HT1080 (cell line): ENCODE data around the gene FTO. TPM values are rescaled to one million over a fixed set of nuclear protein-coding genes. Genes with fewer than 3 reads are reported as not detected.

Experiments
- DNase-seq: peaks from one replicate; pipeline ENCODE4 v3.0.0-alpha.2; 2015; ENCODE audit warnings: low read depth
- total RNA-seq: library from RNA; depleted of rRNA; stranded (reverse); fragments of >200 nt; shearing (Covaris generic); gene quantifications from 2 replicates; pipeline ENCODE4 v1.2.3, GENCODE V29; 2014

The FTO gene
- total RNA-seq, 1 experiment from 2014 or later = 46.7 TPM

DNA sequence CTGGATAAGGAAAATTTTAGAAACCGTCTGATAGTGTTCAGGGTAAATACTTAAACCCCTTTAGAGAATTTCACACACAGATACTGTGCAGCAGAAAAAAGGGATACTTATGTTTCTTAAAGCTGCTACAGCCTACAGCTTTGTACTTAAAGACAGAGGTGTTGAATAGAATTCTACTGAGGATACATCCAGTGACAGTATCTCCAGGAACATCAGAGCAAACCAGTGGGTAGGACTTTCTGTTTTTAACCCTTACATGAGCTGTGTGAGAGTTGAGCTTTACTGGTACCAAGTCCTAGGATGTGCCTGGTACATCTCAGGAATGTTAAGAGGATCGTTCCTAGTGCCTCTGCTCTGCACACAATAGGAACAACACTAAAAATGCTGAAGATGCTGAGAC, 191.5 kb downstream of the FTO start:
- DNase-seq = no peak

DNA sequence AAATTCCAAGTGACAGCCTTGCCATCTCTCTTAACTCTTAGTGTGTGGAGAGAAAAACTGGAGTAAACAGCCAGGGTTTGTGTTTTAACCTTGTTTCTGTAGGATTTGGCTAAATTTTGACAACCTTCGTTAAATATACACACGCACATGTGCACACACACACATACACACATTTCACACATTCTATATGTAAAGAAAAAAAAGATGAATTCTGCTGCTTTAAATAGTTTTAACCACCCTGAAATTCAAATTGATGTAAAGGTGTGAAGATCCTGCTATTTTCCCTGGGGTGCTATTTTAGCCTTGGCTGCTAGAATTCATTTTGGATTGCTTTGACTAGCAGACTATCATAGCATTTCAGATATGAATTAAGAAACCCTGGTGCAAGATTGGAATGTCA, 191.9 kb downstream of the FTO start:
- no peak for DNase-seq

DNA sequence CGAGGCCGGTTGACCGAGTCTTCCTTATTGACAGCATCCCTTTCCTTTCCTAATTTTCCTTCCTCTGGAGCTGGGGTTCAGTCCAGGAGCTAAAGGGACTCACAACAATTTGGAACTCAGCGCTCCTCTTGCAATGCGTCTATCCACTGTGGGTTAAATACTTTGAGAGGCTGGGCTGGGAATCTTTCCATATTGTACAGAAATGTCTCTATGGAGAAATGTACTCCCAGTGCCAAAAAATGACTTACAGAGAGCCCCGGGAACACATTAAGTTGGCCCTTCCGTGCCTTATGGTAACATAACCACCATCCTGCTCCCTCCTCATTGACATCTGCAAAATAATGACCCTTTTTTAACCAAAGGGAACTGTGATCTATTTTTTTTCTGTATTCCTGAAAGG, 192.8 kb downstream of the FTO start:
- no peak for DNase-seq

DNA sequence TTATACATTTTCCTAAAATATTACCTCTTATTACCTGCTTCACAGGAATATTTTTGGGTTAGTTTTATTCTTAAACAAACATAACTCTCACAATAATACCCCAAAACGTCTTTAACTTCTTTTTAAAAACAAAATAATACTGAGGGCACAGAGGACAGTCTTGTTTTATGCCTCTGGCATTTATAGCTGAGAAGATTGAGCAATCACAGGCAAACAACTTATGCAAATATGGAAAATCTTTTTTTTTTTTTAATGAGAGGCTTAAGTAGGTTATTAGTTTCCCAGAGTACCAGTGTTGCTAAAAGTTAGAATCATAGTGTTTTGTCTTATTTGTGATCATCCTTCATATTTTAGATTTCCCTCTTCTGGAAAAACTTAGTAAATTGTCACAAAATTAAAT, 195.0 kb downstream of the FTO start:
- DNase-seq = no peak

DNA sequence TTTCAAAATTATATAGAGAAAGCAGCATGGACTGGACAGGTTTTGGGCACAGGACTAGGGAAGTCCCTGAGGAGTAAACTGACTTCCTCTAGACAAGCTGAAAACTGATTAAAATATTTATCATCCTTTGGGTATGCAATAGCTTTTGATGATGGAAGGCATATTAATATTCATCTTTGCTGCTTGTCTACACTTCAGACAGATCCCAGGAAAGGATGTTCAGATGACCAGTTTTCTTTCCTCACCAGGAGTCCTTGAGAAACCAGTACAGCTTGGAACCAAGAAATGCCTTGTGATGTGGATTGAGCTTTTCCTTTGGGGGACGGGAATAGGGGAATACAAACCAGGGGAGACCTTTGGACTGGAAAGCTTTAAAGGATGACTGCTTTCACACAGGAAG, 195.5 kb downstream of the FTO start:
- no peak for DNase-seq

DNA sequence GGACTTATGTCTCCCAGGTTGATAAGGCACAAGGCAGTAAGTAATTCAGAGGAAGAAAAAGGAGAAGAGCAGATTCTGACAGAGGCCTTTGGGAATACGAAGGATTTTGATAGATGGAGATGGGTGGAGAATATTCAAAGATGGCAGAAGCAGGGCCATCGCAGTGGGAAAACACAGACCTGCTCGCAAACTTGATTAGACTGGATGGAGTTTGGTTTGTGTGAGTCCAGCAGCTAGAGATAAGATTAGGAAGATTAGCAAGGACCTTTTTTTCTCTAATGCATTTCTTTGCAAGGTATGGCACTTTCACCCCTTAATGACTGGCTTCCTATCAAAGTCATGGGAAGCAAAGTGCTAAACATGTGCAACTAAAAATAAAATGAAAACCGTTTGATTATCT, 196.7 kb downstream of the FTO start:
- DNase-seq = no peak

DNA sequence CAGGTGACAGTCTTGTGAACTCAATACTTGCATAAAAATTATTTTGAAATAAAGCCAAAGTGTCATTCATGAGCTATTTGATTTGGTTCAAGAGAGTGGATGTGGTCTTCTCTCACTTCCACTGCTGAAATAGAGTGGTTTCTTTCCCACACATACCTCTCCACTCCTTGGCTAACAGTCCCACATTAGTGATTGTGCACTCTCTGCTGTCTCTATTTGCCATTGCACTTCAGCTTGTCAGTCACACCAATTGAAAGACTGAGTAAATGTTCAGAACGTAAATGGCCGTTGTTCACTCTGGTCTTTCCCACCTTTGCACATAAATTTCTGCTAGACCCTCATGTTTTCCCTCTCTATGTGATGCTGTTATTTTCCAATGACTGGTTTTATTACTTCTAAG, 197.5 kb downstream of the FTO start:
- no peak for DNase-seq

DNA sequence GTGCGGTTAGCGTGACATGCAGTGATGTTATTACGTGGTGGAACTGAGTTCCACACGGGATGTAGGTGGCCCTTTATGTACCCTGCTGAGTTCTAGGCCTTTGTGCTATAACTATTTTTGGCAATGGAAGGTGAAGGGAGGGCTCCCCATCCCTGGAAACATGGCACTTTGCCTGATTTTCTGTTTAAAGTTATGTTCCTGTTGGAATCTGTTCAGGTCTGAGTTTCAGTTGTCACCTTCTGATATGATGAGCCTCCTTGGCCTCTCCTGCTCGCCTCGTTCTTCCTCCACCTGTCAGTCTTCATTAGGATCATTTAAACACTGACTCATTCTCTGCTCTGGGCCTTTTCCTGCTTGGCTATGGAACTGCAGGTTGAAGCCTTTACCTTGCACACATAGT, 200.6 kb downstream of the FTO start:
- DNase-seq = no peak

DNA sequence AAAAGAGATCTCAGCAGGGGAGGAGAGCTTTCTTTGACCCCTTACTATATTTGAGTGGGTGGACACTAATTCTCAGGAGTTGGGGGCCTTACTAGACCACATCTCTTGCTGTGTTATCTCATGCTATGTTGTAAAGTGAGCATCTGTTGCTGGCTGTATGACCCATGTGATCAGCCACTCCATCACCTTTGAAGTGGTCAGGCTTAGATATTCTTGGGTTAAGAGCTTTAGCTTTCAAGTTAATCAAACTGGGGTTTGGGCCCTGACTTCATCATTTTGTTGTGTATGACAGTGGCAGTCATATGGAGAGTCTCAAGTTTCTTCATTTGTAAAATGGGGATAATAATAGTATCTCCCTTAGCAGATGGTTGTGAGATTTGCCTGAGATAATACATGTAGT, 201.1 kb downstream of the FTO start:
- DNase-seq = no peak

DNA sequence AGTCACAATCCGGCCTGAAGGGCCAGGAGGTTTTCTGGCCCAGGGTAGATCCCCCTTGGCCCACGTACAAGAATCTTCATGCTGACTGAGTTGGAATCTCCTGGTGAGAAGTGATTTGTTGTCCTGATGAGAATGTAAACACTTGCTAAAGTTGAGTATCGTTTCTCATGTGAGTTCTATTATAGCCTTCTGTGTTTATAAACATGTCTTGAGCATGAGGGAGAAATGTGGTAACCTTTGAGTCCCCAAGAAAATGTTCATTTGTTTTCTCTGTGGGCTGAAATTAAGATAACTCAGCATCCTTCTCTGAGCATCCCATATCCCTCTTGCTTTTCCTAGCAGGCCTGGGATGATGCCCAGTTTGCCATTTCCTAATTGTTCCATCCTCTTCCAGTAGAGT, 204.8 kb downstream of the FTO start:
- no peak for DNase-seq

DNA sequence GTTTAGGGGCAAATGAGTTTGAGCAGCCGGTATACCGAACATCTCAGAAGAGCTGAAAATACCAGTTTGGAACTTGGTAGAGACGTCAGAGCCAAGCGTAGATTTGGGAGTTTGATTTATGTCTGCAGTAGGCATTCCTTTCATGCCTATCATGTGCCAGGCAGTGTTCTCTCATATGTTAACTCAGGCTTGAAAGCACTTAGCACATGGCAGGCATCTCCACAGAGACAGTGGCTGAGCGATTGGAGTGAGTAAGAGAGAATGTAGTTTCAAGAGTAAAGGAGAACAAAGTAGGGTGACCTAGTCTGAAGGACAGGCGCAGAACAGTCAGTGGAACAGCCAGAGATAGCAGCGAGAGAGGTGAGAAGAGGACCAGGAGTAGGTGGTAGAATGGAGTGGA, 207.0 kb downstream of the FTO start:
- DNase-seq = no peak

DNA sequence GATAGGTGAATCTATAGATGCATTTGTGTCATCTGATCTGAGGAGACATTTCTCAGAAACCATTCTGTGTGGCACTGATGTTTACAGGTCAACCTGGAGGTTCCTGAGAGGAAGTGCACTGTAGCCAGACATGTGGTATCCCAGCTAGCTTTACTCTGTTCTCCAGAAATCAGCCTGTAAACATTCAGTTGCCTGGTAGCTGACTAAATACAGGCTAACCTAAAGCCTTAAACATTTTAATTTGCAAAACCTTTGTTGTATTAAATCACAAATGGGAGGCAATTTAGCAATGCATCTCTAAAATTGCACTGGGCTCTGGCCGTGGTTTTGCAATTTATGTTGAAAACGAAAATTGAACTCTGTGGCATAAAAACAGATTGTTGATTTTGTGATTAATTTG, 207.6 kb downstream of the FTO start:
- DNase-seq = no peak

DNA sequence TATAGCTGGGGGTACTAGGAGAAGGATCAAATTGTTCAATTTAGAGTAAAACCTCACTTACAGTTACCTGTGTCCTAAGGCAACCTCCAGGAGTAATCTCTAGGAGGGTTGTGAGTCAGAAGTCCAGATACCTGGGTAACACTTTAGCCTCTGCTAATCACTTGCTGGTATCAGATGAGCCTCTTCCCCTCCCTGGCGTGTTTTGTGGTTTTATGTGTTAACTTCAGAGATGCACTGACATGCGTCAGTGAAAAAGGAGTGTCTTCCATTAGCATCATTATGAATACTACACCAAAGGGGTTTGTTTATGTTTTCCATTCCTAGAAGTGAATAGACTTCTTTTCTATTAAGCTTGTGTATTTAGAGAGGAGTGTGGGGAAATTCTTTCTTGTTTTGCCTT, 208.2 kb downstream of the FTO start:
- DNase-seq = no peak

DNA sequence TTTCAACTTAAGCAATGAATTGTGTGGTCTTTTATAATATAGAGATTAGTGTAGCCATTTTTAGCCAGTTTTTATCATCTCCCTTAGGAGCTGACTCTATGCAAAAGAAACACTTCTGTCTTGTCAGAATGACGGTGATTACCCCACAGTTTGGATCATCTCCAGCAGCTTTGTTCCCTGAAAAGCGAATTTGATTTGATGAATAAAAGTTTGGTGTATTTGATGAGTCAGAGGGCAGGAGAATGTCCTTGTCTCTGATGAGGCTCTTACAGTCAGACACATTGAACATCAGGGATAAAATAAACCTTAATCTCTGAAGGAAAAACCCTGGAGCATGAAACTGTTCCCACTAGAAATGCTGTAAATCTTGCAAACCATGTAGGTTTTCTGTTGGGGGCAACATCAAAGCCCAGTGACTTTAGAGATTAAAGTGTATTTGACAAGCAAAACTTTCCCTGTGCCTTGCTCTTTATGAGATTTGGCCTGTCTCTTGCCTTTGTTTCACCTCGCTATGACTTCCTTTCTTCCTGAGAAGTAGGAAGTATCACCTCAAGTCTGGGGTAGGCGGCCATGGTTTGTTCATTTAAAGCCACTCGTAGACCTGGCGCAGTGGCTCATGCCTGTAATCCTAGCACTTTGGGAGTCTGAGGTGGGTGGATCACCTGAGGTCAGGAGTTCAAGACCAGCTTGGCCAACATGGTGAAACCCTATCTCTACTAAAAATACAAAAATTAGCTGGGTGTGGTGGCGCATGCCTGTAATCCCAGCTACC, 209.3 kb downstream of the FTO start:
- peak; percentile 76 for DNase-seq

DNA sequence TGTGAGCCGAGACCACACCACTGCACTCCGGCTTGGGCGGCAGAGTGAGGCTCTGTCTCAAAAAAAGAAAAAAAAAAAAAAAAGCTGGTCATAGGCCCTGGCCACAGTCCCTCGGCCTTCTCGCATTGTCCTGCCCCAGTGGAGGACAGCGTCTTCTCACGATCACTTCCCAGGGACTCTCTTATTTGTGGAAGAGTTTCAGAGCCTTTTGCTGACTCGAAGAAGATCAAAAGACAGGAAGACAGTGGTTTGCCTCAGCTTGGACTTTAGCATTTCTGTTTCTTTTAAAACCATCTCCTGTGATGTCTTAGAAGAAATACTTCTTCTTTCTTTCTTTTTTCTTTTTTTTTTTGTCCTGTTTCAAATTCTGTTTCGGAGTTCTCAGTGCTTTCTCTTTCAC, 210.0 kb downstream of the FTO start:
- DNase-seq = no peak

DNA sequence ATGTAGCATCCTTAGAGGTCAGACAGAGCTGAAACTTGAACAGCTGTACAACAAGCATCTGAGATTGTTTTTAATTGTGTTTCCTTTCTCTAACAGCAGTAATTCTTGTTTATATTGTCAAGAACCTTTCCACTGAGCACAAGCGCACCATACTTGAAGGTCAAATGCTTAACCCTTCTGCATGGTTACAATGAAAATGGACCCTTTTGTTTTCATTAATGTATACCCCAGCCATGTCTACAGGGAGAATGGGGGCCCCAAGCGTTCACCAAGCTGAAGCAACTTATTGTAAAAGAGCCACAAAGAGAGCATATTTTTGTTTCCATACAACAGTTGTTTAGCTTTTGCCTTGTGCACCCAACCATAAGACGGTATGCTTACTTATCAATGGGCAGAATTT, 210.8 kb downstream of the FTO start:
- no peak for DNase-seq

DNA sequence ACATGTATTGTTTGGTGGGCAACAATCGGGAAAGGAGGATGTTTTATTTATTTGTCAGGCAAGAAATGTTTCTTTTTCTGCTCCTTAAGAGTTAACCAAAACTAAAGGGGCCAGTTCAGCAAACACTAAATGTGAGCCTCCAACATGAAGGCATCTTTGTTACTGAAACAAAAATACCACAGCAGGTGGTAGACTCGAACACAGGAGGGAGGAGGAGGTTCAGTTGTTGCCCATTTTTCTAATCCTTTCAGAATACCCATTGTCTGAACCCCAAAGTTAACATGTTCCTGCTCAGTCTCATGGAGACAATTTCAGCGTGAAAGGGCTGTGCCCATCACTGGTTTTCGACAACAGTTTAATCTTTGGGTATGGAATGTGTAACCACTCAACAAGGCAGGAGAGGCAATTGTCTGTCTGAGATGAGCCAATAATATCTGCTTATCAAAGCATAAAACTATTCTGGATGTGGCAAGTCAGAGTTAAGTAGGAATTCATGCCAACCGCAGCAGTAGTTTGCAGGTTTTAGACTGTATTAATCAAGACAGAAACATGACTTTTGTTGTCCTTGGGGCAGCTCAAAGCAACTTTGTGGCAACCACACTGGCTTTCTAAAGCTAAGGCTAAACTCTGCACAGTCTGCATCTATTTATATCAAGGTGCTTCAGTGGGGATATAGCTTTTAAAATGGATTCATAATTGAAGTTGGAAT, 211.7 kb downstream of the FTO start:
- DNase-seq = no peak

DNA sequence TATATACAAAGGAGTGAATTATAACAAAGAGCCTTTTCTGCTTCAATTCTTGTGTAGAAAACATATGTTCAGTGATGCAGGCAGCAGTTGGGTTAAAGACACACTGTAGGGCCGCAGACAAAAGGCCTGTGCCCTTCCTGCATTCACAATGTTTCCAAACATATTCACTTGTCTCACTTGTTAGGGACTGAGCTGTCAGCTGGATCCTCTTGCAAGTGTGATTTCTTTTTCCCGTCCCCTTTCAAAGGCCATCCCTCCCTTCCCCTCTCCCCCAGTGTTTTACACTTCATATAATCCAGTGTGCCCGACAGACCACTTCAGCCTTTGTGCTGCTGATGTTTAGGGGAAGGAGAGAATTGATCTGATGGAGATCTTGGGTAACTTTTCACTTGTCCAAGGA, 217.0 kb downstream of the FTO start:
- no peak for DNase-seq

DNA sequence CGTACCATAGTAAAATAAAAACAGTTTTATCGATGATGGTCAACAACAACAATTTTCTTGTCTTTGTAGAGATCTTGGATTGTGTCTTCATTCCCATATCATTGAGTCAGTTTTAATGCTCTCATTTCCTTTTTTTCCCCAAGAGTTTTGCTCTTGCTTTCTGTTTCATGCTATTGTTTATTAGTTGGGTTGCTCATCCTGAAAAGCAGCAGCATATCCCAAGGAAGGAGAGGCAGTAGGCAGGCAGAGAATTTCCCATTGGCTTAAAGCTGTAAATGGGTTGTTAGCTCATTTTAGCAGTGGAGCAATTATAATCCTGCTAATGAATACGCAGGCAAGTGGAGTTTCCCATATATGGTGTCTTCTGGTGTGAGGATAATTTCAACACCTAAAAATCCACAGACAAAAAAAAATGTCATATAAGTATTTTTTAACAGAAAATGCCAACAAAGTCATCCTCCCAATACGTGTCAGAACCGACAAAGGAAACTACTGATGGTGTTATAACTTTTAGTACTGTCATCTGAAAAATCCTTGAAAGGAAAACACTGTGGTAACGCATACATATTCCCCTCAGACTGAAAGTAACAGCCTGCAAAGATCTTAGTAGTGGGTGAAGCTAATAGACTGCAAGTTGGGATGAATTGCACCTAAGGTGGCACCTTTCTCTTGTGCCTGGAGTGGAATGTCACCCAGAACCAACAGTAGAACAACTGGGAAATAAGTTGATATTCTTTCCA, 218.3 kb downstream of the FTO start:
- no peak for DNase-seq

DNA sequence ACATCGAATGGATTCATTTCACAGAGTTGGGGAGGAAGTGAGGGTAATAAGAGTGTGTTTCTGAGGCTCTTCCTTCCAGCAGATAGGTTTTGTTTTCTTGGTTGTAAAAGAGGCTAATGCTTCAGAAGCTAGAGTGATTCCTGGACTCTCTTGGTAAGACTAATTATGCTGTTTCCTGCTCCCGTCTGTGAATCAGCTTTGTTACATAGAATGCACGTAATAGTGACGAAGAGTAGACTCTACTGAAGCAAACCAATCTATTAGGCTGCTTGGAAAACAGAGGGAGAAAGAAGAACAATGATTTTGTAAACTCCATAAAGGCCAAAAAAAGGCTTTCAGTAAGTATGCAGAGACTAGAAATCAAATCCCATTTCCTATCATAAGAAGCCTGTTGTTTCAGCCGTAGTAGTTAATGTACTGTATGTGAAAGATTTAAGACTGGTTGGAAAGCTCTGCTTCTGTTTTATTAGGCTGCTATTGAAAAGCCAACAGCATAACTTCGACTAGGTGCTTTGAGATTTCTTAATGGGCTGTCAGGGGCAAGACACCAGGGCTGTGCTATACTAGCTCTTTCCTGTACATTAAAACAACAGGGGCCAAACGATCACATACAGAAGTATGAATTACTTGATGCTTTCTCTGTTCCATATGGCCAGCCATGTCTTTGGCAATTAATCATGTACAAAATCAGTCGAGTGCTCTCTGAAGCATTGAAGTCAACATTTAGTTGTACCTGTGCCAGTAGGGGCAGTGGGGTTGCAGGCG, 219.0 kb downstream of the FTO start:
- DNase-seq = no peak

DNA sequence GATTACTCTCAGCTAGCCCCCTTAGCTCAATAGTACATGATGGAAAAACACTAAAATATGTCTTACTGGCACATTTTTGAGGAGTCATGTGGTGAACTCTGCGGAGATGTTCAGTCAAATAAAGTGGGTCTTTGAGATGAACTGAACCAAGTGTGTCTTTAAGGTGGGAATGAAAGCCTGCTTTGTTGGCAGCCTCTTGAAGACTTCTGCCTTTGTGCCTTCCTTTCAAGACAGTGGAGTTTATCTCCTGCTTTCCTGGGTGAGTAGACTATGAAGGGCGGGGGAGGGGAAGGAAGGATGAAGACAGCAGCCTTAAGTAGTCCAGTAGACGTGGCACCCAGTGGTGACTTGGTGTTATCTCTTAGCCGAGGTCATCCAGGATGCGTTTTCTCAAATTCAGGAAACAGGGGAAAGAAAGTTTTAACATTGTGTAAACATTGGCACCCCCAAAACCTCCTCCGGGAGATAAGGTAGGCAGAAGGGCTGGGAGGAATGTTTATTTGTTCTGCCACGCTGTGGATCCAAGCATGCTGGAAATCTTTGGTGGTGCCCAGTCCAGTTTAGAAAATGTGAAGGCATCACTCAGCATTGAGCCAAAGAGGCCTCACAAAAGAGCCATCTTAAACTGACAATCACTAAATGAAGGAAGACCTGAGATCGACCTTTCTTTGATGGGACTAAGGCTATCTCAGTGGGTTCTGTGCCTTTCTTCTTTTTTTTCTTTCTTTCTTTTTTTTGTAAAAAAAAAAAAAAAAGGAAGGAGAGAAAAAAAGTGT, 220.6 kb downstream of the FTO start:
- no peak for DNase-seq
